ENCODE data around the gene MRNIP.

DNA sequence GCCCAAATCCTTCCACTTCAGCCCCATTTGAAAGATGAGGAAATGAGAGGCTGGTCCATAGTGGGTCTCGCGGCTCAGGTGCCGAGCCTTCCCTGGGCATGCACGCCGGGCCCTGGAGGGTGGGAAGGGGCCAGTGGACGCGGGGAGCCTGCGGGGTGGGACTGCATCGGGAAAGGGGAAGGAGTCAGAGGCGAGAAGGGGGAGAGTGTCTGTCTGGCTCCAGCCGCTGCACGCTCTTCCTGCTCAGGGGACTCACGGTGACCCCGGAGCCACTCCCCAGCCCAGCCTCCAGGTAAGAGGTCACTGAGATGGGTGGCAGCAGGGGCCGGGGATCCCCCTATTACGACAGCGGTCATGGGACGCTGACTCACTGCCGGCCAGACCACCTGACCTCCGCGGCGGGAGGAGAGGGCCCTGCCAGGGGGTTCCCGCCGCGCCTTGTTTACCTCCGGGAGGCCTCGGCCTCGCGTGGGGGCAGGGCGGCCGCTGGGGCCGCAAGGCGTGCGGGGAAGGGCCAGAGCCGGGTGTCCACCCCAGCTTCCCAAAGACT is 39.8 kb downstream of the MRNIP start:
- TF ChIP-seq CTCF (IDR thresholded peaks at IDR 0.05; ENCODE audit: low read length) (no peak), EZH2 (IDR thresholded peaks at IDR 0.05; ENCODE audit: borderline replicate concordance, low read length) (no peak)

Measured in OCI-LY1 (cell line).